Rectal smooth muscle tissue (tissue), 1 donor: Measurements from ENCODE around the gene NXPE3.

ENCODE experiments used
- H3K27ac ChIP-seq: one replicate; pipeline ENCODE4 v1.7.0; 2013; ENCODE audit warnings: low read depth, low read length, inconsistent platforms
- H3K27me3 ChIP-seq: one replicate; pipeline ENCODE4 v1.7.0; 2013; ENCODE audit warnings: low read length; ENCODE audit not compliant: control insufficient read depth, insufficient read depth
- H3K36me3 ChIP-seq: one replicate; pipeline ENCODE4 v1.7.0; 2013; ENCODE audit warnings: low read length; ENCODE audit not compliant: control insufficient read depth, insufficient read depth
- H3K4me1 ChIP-seq: one replicate; pipeline ENCODE4 v1.7.0; 2013; ENCODE audit warnings: low read length; ENCODE audit not compliant: control insufficient read depth, insufficient read depth
- H3K4me3 ChIP-seq: one replicate; pipeline ENCODE4 v1.7.0; 2013; ENCODE audit warnings: low read length
- H3K9ac ChIP-seq: one replicate; pipeline ENCODE4 v1.7.0; 2013; ENCODE audit warnings: low read length

NXPE3 gene

DNA sequence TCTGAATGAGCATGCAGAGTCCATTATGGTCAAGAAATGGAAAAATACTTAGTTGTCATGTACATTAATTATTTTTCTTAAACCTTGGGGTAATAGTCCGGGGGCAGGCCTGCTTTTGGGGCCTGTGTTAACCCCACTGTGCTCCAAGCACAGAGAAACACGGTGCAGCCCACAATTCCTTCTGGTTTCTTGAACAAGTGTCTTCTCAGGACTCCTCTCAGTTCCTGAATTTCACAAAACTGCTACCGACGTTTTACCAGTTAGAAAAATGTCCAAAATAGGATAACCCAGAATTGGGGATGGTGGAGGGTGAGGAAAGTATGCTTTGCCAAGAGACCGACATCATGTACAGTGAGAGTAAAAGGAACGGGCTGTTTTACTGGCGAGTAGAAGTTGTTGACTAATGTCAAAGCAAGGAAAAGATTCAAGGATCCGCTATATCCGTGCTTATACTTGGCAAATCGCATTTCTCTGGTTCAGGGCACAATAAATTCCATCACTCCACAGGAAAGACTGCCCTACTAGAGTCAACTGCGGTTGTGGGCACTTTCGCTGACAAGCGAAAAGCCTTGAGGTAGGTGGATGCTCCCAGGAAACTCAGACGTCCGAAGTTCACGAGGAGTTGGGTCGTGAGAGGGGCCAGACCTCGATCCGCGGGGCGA is 495 bp upstream of the NXPE3 start:
- Histone ChIP-seq H3K27ac (peak overlapping the region; percentile 91), H3K36me3 (no peaks in the 10 kb centered on the region), H3K4me1 (peaks cover 9% of the 10 kb centered on the region), H3K4me3 (peak overlapping the region; percentile 87), H3K9ac (peak overlapping the region; percentile 91), H3K27me3 (no peaks in the 10 kb centered on the region)

DNA sequence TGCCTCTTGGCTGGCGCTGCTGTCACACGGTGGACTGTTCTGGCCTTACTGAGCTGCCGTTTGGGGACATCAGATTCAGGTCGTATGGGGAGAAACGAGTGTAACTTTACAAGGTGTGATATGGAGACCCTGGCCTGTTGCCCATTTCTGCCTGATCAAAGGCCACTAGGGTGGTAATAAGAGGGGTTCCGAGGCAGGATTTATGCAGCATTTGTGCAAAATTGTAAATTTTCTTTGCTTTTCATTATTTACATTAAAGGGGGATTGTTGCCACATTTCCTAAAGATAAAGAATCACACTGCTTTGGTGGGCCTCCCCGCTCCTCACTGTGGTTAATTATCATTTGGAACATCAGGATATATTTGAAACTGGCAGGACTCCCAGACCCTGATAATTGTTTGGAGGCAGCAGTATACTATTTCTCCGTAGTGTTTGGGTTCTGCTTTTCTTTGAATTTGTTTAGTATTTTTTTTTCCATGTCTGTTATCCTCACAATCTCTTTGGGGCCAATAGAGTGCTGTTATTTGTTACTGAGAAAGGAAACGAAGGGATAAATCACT is 891 bp downstream of the NXPE3 start:
- no peaks in the 10 kb centered on the region for H3K36me3 ChIP-seq
- H3K9ac ChIP-seq: no peak overlapping the region
- peak overlapping the region; percentile 87 for H3K4me3 ChIP-seq
- H3K4me1 ChIP-seq: peaks cover 9% of the 10 kb centered on the region
- peak overlapping the region; percentile 91 for H3K27ac ChIP-seq
- H3K27me3 ChIP-seq: no peaks in the 10 kb centered on the region

- Histone ChIP-seq H3K4me1 (peaks cover 9% of the 10 kb centered on the region), H3K4me3 (no peak overlapping the region), H3K27ac (no peak overlapping the region), H3K27me3 (no peaks in the 10 kb centered on the region), H3K36me3 (peaks cover 6% of the 10 kb centered on the region), H3K9ac (no peak overlapping the region)
Observed at GRCh38 chr3:101780661-101781060, 1.6 kb downstream of the NXPE3 start.

GRCh38 chr3:101781166-101781565 is 2.2 kb downstream of the NXPE3 start:
- H3K27me3 ChIP-seq: no peaks in the 10 kb centered on the region
- no peak overlapping the region for H3K9ac ChIP-seq
- H3K27ac ChIP-seq: no peak overlapping the region
- H3K4me3 ChIP-seq: no peak overlapping the region
- peaks cover 7% of the 10 kb centered on the region for H3K36me3 ChIP-seq
- peaks cover 9% of the 10 kb centered on the region for H3K4me1 ChIP-seq

- H3K4me1 ChIP-seq: peaks cover 8% of the 10 kb centered on the region
- H3K9ac ChIP-seq: no peak overlapping the region
- H3K4me3 ChIP-seq: no peak overlapping the region
- H3K27me3 ChIP-seq: no peaks in the 10 kb centered on the region
- H3K27ac ChIP-seq: no peak overlapping the region
- H3K36me3 ChIP-seq: peaks cover 7% of the 10 kb centered on the region
Observed at GRCh38 chr3:101784855-101785613, 6.0 kb downstream of the NXPE3 start.

- H3K4me1 ChIP-seq: no peaks in the 10 kb centered on the region
- peaks cover 5% of the 10 kb centered on the region for H3K36me3 ChIP-seq
- no peak overlapping the region for H3K27ac ChIP-seq
Observed at GRCh38 chr3:101791778-101792177, 12.8 kb downstream of the NXPE3 start.

GRCh38 chr3:101796077-101796680 is 17.2 kb downstream of the NXPE3 start:
- Histone ChIP-seq H3K4me1 (no peaks in the 10 kb centered on the region), H3K27me3 (no peaks in the 10 kb centered on the region), H3K4me3 (no peak overlapping the region), H3K27ac (no peak overlapping the region), H3K36me3 (peaks cover 6% of the 10 kb centered on the region), H3K9ac (no peak overlapping the region)

More at GRCh38 chr3:101791778-101792177, 12.8 kb downstream of the NXPE3 start:
- Histone ChIP-seq H3K9ac (no peak overlapping the region), H3K4me3 (no peak overlapping the region), H3K27me3 (no peaks in the 10 kb centered on the region)

- H3K36me3 ChIP-seq: peaks cover 7% of the 10 kb centered on the region
- H3K27me3 ChIP-seq: no peaks in the 10 kb centered on the region
- H3K4me1 ChIP-seq: no peaks in the 10 kb centered on the region
- H3K4me3 ChIP-seq: no peak overlapping the region
- H3K27ac ChIP-seq: no peak overlapping the region
- no peak overlapping the region for H3K9ac ChIP-seq
Observed at GRCh38 chr3:101801174-101801573, 22.2 kb downstream of the NXPE3 start.

- Histone ChIP-seq H3K4me3 (no peak overlapping the region), H3K4me1 (no peaks in the 10 kb centered on the region), H3K9ac (no peak overlapping the region), H3K27me3 (no peaks in the 10 kb centered on the region), H3K27ac (no peak overlapping the region), H3K36me3 (peaks cover 7% of the 10 kb centered on the region)
Observed at GRCh38 chr3:101802179-101802578, 23.2 kb downstream of the NXPE3 start.

DNA sequence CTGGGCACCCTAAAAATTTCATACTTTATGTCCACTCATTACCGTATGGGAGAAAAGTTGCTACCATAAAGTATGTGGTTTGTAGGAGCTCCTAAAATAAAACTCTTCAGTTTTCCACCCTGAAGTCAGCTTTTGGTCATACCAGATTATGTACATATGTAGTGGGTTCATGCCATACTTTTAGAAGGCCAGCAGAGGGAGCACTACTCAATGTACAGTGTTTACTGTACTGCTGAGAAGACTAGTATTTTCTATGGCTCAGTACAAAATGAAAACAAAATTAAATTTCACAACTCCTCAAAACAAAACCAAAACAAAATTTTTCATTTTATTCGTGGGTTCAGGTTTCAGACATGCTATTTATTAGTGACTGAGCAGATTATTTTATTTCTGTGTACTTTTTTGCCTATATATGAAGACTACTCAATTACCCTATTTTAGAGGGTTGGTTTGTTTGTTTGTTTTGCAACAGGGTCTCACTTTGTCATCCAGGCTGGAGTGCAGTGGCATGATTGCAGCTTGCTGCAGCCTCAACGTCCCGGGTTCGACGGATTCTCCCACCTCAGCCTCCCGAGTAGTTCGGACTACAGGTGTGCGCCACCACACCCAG is 24.3 kb downstream of the NXPE3 start:
- H3K4me1 ChIP-seq: no peaks in the 10 kb centered on the region
- H3K27me3 ChIP-seq: no peaks in the 10 kb centered on the region
- H3K27ac ChIP-seq: no peak overlapping the region
- peaks cover 7% of the 10 kb centered on the region for H3K36me3 ChIP-seq
- no peak overlapping the region for H3K9ac ChIP-seq
- H3K4me3 ChIP-seq: no peak overlapping the region

DNA sequence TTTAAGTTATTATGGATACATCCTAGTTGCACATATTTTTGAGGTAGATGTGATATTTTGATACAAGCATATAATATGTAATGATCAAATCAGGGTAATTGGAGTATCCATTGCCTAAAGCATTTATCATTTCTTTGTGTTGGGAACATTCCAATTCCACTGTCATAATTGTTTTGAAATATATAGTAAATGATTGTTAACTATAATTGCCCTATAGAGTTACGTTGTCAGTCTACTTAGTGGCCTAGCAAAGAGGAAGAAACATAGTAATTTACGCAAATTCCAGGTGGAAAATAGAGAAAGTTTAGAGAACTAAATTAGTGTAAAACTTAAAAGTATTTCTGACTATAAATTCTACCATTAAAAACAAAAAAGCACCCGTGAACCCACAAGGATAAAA is 24.9 kb downstream of the NXPE3 start:
- Histone ChIP-seq H3K27ac (no peak overlapping the region), H3K4me1 (no peaks in the 10 kb centered on the region), H3K27me3 (no peaks in the 10 kb centered on the region), H3K9ac (no peak overlapping the region), H3K4me3 (no peak overlapping the region), H3K36me3 (peaks cover 7% of the 10 kb centered on the region)

DNA sequence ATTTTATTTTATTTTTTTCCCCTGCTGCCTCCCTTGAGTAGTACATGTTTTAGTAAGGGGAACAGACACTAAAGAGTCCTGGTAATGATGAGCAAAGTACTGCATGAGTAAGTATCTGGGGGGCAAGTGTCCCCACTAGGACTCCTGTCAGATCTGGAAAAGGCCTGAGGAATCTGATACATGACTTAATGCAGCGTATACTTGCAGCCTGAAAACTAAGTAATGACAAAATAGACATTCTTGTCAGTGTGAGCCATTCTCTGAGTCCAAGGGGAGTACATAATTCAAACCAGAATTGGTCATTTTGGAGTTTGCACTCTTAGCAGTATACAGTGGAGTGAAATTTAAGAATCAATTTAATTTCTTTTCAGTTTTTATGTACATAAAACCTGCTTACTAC is 27.5 kb downstream of the NXPE3 start:
- Histone ChIP-seq H3K4me1 (peaks cover 9% of the 10 kb centered on the region), H3K27ac (no peak overlapping the region), H3K4me3 (no peak overlapping the region), H3K9ac (no peak overlapping the region), H3K36me3 (peaks cover 2% of the 10 kb centered on the region), H3K27me3 (no peaks in the 10 kb centered on the region)
